ENCODE data around the gene GMDS. TPM values are rescaled to one million over a fixed set of nuclear protein-coding genes. Genes with fewer than 3 reads are reported as not detected.

GMDS gene
- total and polyA plus RNA-seq, 2 of the 8 experiments (the other 6 are each of a cell fraction or from before 2014, with no cell fraction given): 16.8 to 50.0 TPM

GRCh38 chr6:2204272-2204671, 41.1 kb downstream of the GMDS start (continued):
- TF ChIP-seq CHD7 (IDR thresholded peaks at IDR 0.05; ENCODE audit: insufficient replicate concordance, low read length): no peak
- no peak for TF ChIP-seq EZH2 (IDR thresholded peaks at IDR 0.05; ENCODE audit: low read depth, low read length, severe bottlenecking)
- TF ChIP-seq HDAC6 (IDR thresholded peaks at IDR 0.05; ENCODE audit: low read depth, low read length): no peak
- TF ChIP-seq YY1 (IDR thresholded peaks at IDR 0.05; ENCODE audit: low read depth, low read length): no peak
- TF ChIP-seq BCL11A (IDR thresholded peaks at IDR 0.05; ENCODE audit: low read depth in 2 of 2, low read length in 2 of 2): no peak
- TF ChIP-seq ASH2L (IDR thresholded peaks at IDR 0.05; ENCODE audit: low read length): no peak
